ENCODE results near the gene CARM1. TPM values are rescaled to one million over a fixed set of nuclear protein-coding genes. Genes with fewer than 3 reads are reported as not detected.

Gene CARM1
- total and polyA plus RNA-seq, 2 donors (not counting 1 experiment from before 2014, with no cell fraction given), result 24.8 to 41.9 TPM

GRCh38 chr19:10899151-10899653 is 27.8 kb downstream of the CARM1 start:
- DNase-seq (ENCODE audit: low read depth in 2 of 2), result no peak
- no peak overlapping the region for H3K27ac ChIP-seq (ENCODE audit: insufficient read depth, low read length)

GRCh38 chr19:10907925-10908324 is 36.6 kb downstream of the CARM1 start:
- Histone ChIP-seq H3K4me3 (replicated peaks in 1 of 4; ENCODE audit: control extremely low read depth in 1 of 4, insufficient read depth in 1 of 4, low read depth in 3 of 4, low read length in 4 of 4) (no peak overlapping the region), H3K79me2 (ENCODE audit: control insufficient read depth, insufficient read depth, low read length) (peaks cover 2% of the 10 kb centered on the region), H3K36me3 (ENCODE audit: control insufficient read depth, insufficient read depth, low read length) (peaks cover 16% of the 10 kb centered on the region), H3K4me1 (ENCODE audit: control insufficient read depth, extremely low read depth, insufficient read depth, low read length) (no peaks in the 10 kb centered on the region), H3K27ac (ENCODE audit: insufficient read depth, low read length) (no peak overlapping the region), H3K27me3 (ENCODE audit: control insufficient read depth, insufficient read depth, low read length) (no peaks in the 10 kb centered on the region), H4K20me1 (ENCODE audit: control insufficient read depth, extremely low read depth, insufficient read depth, low read length) (no peaks in the 10 kb centered on the region), H3K4me2 (ENCODE audit: extremely low read depth, insufficient read depth, low read length) (no peak overlapping the region), H3K9me3 (ENCODE audit: control insufficient read depth, insufficient read depth, low read depth, low read length) (no peaks in the 10 kb centered on the region), H3K9ac (ENCODE audit: insufficient read depth, low read length) (no peak overlapping the region), H2AFZ (ENCODE audit: low read length) (no peak overlapping the region)
- TF ChIP-seq EZH2 (IDR thresholded peaks at IDR 0.05; ENCODE audit: low read length, missing control alignments) (no peak), CTCF (conservative IDR thresholded peaks at IDR 0.05 in 1 of 2, IDR thresholded peaks at IDR 0.05 in 1 of 2; ENCODE audit: low read depth in 1 of 2, low read length in 2 of 2) (no peak)
- no peak for DNase-seq (ENCODE audit: low read depth in 2 of 2)

More at GRCh38 chr19:10899151-10899653, 27.8 kb downstream of the CARM1 start:
- no peak overlapping the region for H3K4me2 ChIP-seq (ENCODE audit: extremely low read depth, insufficient read depth, low read length)
- TF ChIP-seq EZH2 (IDR thresholded peaks at IDR 0.05; ENCODE audit: low read length, missing control alignments) (no peak), CTCF (conservative IDR thresholded peaks at IDR 0.05 in 1 of 2, IDR thresholded peaks at IDR 0.05 in 1 of 2; ENCODE audit: low read depth in 1 of 2, low read length in 2 of 2) (no peak)
- H4K20me1 ChIP-seq (ENCODE audit: control insufficient read depth, extremely low read depth, insufficient read depth, low read length), result no peaks in the 10 kb centered on the region
- no peaks in the 10 kb centered on the region for H3K4me1 ChIP-seq (ENCODE audit: control insufficient read depth, extremely low read depth, insufficient read depth, low read length)
- H3K9ac ChIP-seq (ENCODE audit: insufficient read depth, low read length), result no peak overlapping the region
- H3K36me3 ChIP-seq (ENCODE audit: control insufficient read depth, insufficient read depth, low read length), result no peaks in the 10 kb centered on the region
- H3K27me3 ChIP-seq (ENCODE audit: control insufficient read depth, insufficient read depth, low read length), result no peaks in the 10 kb centered on the region
- peaks cover 15% of the 10 kb centered on the region for H3K79me2 ChIP-seq (ENCODE audit: control insufficient read depth, insufficient read depth, low read length)
- H3K9me3 ChIP-seq (ENCODE audit: control insufficient read depth, insufficient read depth, low read depth, low read length), result no peaks in the 10 kb centered on the region
- no peak overlapping the region for H2AFZ ChIP-seq (ENCODE audit: low read length)
- H3K4me3 ChIP-seq (replicated peaks in 1 of 4; ENCODE audit: control extremely low read depth in 1 of 4, insufficient read depth in 1 of 4, low read depth in 3 of 4, low read length in 4 of 4), result no peak overlapping the region

- H3K4me3 ChIP-seq (replicated peaks in 1 of 4; ENCODE audit: control extremely low read depth in 1 of 4, insufficient read depth in 1 of 4, low read depth in 3 of 4, low read length in 4 of 4), result no peak overlapping the region
- H3K4me1 ChIP-seq (ENCODE audit: control insufficient read depth, extremely low read depth, insufficient read depth, low read length), result no peaks in the 10 kb centered on the region
- H3K4me2 ChIP-seq (ENCODE audit: extremely low read depth, insufficient read depth, low read length), result no peak overlapping the region
- H2AFZ ChIP-seq (ENCODE audit: low read length), result no peak overlapping the region
- no peak overlapping the region for H3K9ac ChIP-seq (ENCODE audit: insufficient read depth, low read length)
- H3K9me3 ChIP-seq (ENCODE audit: control insufficient read depth, insufficient read depth, low read depth, low read length), result no peaks in the 10 kb centered on the region
- H3K27me3 ChIP-seq (ENCODE audit: control insufficient read depth, insufficient read depth, low read length), result no peaks in the 10 kb centered on the region
- DNase-seq (ENCODE audit: low read depth in 2 of 2), result no peak
- peaks cover 16% of the 10 kb centered on the region for H3K36me3 ChIP-seq (ENCODE audit: control insufficient read depth, insufficient read depth, low read length)
- no peak overlapping the region for H3K27ac ChIP-seq (ENCODE audit: insufficient read depth, low read length)
- TF ChIP-seq CTCF (conservative IDR thresholded peaks at IDR 0.05 in 1 of 2, IDR thresholded peaks at IDR 0.05 in 1 of 2; ENCODE audit: low read depth in 1 of 2, low read length in 2 of 2) (no peak), EZH2 (IDR thresholded peaks at IDR 0.05; ENCODE audit: low read length, missing control alignments) (no peak)
- no peaks in the 10 kb centered on the region for H4K20me1 ChIP-seq (ENCODE audit: control insufficient read depth, extremely low read depth, insufficient read depth, low read length)
- H3K79me2 ChIP-seq (ENCODE audit: control insufficient read depth, insufficient read depth, low read length), result peaks cover 2% of the 10 kb centered on the region
Observed at GRCh38 chr19:10908380-10908960, 37.1 kb downstream of the CARM1 start.
